Measurements from ENCODE around the gene KPNA4.

Gene KPNA4

DNA sequence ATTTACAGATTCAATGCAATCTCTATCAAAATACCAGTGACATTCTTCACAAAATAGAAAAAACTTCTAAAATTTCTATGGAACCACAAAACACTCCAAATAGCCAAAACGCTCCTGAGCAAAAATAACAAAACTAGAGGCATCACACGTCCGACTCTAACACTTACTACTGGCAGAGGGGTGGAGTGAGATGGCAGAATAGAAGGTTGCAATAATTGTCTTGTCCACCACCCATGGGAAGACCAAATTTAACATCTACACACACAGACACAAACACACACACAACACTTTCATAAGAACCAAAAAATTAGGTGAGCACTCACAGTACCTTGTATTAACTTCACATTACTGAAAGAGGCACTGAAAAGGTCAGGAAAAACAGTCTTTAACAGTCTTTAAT, 21.3 kb upstream of the KPNA4 start:
- no peak overlapping the region for H3K4me3 ChIP-seq (ENCODE audit: control insufficient read depth, low read depth, low read length)
- DNase-seq (ENCODE audit: low read depth): no peak
- TF ChIP-seq, protein P1, sequence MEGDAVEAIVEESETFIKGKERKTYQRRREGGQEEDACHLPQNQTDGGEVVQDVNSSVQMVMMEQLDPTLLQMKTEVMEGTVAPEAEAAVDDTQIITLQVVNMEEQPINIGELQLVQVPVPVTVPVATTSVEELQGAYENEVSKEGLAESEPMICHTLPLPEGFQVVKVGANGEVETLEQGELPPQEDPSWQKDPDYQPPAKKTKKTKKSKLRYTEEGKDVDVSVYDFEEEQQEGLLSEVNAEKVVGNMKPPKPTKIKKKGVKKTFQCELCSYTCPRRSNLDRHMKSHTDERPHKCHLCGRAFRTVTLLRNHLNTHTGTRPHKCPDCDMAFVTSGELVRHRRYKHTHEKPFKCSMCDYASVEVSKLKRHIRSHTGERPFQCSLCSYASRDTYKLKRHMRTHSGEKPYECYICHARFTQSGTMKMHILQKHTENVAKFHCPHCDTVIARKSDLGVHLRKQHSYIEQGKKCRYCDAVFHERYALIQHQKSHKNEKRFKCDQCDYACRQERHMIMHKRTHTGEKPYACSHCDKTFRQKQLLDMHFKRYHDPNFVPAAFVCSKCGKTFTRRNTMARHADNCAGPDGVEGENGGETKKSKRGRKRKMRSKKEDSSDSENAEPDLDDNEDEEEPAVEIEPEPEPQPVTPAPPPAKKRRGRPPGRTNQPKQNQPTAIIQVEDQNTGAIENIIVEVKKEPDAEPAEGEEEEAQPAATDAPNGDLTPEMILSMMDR (conservative IDR thresholded peaks at IDR 0.05; ENCODE audit: control insufficient read depth, insufficient read depth, low read depth, low read length): no peak

DNA sequence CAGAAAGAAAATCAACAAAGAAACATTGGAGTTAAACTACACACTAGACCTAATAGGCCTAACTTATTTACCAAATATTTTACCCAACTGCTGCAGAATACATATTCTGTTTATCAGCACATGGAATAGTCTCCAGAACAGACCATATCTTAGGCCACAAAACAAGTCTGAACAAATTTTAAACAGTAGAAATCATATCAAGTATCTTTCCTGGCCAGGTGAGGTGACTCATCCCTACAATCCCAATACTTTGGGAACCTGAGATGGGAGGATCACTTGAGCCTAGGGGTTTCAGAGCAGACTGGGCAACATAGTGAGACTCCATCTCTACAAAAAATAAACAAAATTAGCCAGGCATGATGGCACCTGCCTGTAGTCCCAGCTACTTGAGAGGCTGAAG, 18.1 kb upstream of the KPNA4 start:
- no peak overlapping the region for H3K4me3 ChIP-seq (ENCODE audit: control insufficient read depth, low read depth, low read length)
- TF ChIP-seq, protein P1 (conservative IDR thresholded peaks at IDR 0.05; ENCODE audit: control insufficient read depth, insufficient read depth, low read depth, low read length): no peak
- no peak for DNase-seq (ENCODE audit: low read depth)

DNA sequence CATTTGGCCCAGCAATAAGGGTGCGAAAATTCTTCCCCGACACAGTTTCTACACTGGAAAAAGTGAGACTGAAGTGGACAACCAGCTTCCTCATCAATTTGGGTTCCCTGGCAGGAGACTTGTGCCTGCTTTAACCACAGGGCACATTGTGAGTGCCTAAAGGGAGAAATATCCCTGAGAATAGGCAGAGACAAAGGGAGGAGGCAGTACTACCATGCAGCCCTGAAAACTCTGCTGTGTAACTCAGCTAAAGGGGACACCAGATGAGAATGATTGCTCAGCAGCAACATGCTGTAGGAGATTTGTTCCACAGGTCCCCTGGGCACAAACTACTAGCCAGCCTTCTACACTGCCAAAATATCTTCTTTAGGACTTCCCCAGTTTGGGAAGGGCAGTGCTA, 15.6 kb upstream of the KPNA4 start:
- DNase-seq (ENCODE audit: low read depth): no peak
- no peak overlapping the region for H3K4me3 ChIP-seq (ENCODE audit: control insufficient read depth, low read depth, low read length)
- TF ChIP-seq, protein P1 (conservative IDR thresholded peaks at IDR 0.05; ENCODE audit: control insufficient read depth, insufficient read depth, low read depth, low read length): no peak

DNA sequence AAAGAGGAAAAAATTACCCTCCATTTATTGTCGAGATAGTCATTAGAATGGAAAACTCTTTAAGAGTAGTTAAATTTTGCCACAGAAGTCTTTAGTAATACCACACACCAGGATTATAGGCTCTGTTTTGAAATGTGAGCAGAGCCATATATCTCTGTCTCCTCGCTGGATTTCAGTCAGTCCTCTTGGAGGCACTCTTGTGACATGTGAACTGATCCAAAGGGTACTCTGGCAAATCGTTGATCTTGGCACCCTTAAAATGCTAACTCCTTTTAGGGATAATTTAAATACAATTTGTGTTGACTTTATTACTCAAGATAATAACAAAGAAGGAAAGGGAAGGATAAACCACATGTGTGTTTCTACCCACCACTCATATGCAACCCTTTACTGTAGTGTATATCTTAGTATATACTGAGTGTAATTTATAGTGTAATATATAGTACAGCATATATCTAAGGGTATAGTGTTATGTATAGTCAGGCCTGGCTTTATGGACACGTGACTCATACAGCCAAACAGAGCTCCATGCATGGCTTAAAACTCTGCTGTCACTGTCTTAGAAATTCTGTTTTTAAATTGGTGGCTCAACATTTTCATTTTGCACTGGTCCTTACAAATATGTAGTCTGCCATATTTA, 12.3 kb upstream of the KPNA4 start:
- H3K4me3 ChIP-seq (ENCODE audit: control insufficient read depth, low read depth, low read length): no peak overlapping the region
- TF ChIP-seq, protein P1 (conservative IDR thresholded peaks at IDR 0.05; ENCODE audit: control insufficient read depth, insufficient read depth, low read depth, low read length): peak; percentile 17
- DNase-seq (ENCODE audit: low read depth): peak; percentile 42

DNA sequence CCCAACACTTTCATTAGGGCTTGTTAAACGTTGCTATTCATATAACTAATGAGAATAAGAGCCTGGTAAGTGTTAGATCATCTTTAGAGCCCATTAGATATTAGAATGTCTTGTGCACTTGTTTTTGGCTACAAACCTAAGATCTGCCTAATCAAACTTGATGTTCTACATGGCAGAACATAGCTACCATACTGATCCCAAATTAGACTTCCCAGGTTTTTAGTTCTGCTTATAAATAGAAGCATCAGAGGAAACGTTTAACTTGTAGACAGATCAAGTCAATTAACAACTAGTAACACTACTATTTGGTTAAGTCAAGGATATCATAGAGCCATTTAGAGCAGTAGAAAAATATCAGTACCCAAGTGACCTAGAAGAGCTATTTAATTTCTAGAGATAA, 11.7 kb upstream of the KPNA4 start:
- TF ChIP-seq, protein P1 (conservative IDR thresholded peaks at IDR 0.05; ENCODE audit: control insufficient read depth, insufficient read depth, low read depth, low read length): no peak
- no peak overlapping the region for H3K4me3 ChIP-seq (ENCODE audit: control insufficient read depth, low read depth, low read length)
- DNase-seq (ENCODE audit: low read depth): no peak

DNA sequence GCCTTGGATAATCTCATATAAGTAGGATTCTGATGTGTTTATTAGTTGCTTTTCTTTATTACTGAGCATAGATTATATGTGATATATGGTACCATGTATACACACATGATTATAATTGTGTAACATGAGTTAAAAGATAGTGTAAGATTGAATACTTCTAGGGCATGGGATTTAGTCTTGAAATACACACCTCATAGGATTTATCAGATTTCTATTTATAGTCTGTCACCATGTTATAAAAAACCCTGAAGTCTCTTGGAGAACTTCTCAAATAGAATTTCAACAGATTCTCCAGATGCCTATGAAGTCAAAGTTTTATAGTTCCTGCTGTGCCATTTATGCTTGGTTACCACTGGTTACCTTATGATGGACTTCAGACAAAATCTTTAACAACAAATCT, 11.2 kb upstream of the KPNA4 start:
- TF ChIP-seq, protein P1 (conservative IDR thresholded peaks at IDR 0.05; ENCODE audit: control insufficient read depth, insufficient read depth, low read depth, low read length): no peak
- H3K4me3 ChIP-seq (ENCODE audit: control insufficient read depth, low read depth, low read length): no peak overlapping the region
- DNase-seq (ENCODE audit: low read depth): no peak

DNA sequence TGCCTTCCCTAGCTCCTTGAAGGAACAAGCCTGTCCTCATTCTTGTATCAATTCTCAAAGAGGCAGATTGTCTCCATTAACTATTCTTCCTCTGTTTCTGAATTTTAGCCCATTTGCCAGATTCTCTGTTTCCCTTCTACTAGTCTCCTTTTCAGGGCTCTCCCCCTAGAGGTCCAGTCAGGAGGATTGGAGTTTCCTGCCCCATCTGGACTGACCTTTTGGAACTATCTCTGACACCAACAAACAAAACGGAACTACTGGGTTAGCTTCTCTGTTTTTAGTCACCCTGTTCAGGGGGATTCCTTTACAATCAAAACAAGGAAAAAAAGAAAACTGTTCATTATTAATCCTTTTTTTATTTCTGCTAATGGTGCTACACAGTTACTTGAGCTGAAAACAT, 10.2 kb upstream of the KPNA4 start:
- DNase-seq (ENCODE audit: low read depth): no peak
- TF ChIP-seq, protein P1 (conservative IDR thresholded peaks at IDR 0.05; ENCODE audit: control insufficient read depth, insufficient read depth, low read depth, low read length): no peak
- no peak overlapping the region for H3K4me3 ChIP-seq (ENCODE audit: control insufficient read depth, low read depth, low read length)
